HepG2 (cell line): ENCODE data around the gene RNF150. TPM values are rescaled to one million over a fixed set of nuclear protein-coding genes. Genes with fewer than 3 reads are reported as not detected.

Experiments
- ATAC-seq: fragments of 200-7000 bp; cut with Tn5 transposase; 3 replicates; pipeline ENCODE4 v1.9.1; 2020; ENCODE audit warnings: mild to moderate bottlenecking, moderate library complexity
- BruUV-seq: library from RNA; stranded (reverse); fragments of 400-500 nt; replicated peaks from 2 replicates; lab custom pipeline; 2021; lab: Mats Ljungman, UMichigan
- CTCF ChIA-PET: fragments of 300-600 bp; formaldehyde crosslinking; extraction: SDS; loops from one replicate; lab custom pipeline; 2021; ENCODE audit warnings: low total read pairs, inconsistent platforms, low intra/inter-chr PET ratio; lab: Yijun Ruan, JAX
- POLR2A ChIA-PET: fragments of 350-600 bp; sonication (Branson Sonifier 250); formaldehyde crosslinking; loops from one replicate; lab custom pipeline; 2020; ENCODE audit warnings: antibody characterized with exemption, inconsistent platforms; lab: Yijun Ruan, JAX
- DNase-seq: peaks from one replicate; pipeline ENCODE4 v3.0.0-alpha.2; 2015; ENCODE audit warnings: low spot score
- FAIRE-seq: peaks from 3 replicates; lab custom pipeline; 2011; peaks lifted over from hg19 to GRCh38; lab: Jason Lieb, UNC
- H2AFZ ChIP-seq: one replicate; pipeline ENCODE4 v1.6.1; 2011; ENCODE audit warnings: low read length, inconsistent platforms
- H3K27ac ChIP-seq: fragments of 300-600 bp; 3 replicates; pipeline ENCODE4 v1.8.0; 2011; ENCODE audit warnings: mixed run types, mild to moderate bottlenecking, mixed read lengths, low read length, inconsistent platforms; ENCODE audit not compliant: insufficient read depth; ENCODE audit errors: extremely low read length
- H3K27me3 ChIP-seq, 2 experiments: fragments of 200-600 bp in 1 of 2; 2 replicates in 1 of 2; 3 replicates in 1 of 2; pipeline versions ENCODE4 v1.6.0 to v1.8.0; 2011; ENCODE audit warnings: low read length in 2 of 2, mild to moderate bottlenecking in 2 of 2, moderate library complexity in 2 of 2, inconsistent platforms in 1 of 2; ENCODE audit not compliant: insufficient read depth in 2 of 2, control insufficient read depth in 1 of 2
- H3K36me3 ChIP-seq, 2 experiments: fragments of 200-600 bp in 1 of 2; replicated peaks in 1 of 2; 2 replicates in 1 of 2; 3 replicates in 1 of 2; pipeline versions ENCODE4 v1.5.1 to v1.8.0; 2011; ENCODE audit warnings: low read length in 2 of 2, inconsistent platforms in 1 of 2; ENCODE audit not compliant: insufficient read depth in 2 of 2, control insufficient read depth in 1 of 2
- H3K4me1 ChIP-seq: 2 replicates; pipeline ENCODE4 v1.5.1; 2012; ENCODE audit warnings: low read length, inconsistent platforms; ENCODE audit not compliant: insufficient read depth
- H3K4me2 ChIP-seq: 2 replicates; pipeline ENCODE4 v1.6.0; 2011; ENCODE audit warnings: low read depth, low read length, inconsistent platforms
- H3K4me3 ChIP-seq, 3 experiments: fragments of 200-600 bp in 1 of 3; sonication (generic), shearing (Covaris generic) in 1 of 3; replicated peaks in 1 of 3; 2 replicates each; pipeline ENCODE4 v1.5.1; 2011 to 2016; ENCODE audit warnings: low read length in 3 of 3, inconsistent platforms in 2 of 3, low read depth in 2 of 3, mild to moderate bottlenecking in 2 of 3, control low read depth in 1 of 3, mixed read lengths in 1 of 3; ENCODE audit not compliant: insufficient read depth in 1 of 3
- H3K79me2 ChIP-seq: one replicate; pipeline ENCODE4 v1.6.1; 2011; ENCODE audit warnings: low read length, inconsistent platforms; ENCODE audit not compliant: insufficient read depth
- H3K9ac ChIP-seq: 2 replicates; pipeline ENCODE4 v1.6.0; 2011; ENCODE audit warnings: mild to moderate bottlenecking, low read depth, low read length, inconsistent platforms; ENCODE audit not compliant: insufficient read depth
- H3K9me3 ChIP-seq: 2 replicates; pipeline ENCODE4 v1.5.1; 2012; ENCODE audit warnings: mild to moderate bottlenecking, low read length
- H4K20me1 ChIP-seq: 2 replicates; pipeline ENCODE4 v1.6.0; 2011; ENCODE audit warnings: inconsistent platforms, mild to moderate bottlenecking, low read length, moderate library complexity; ENCODE audit not compliant: insufficient read depth
- HMG20A ChIP-seq: IDR thresholded peaks from 2 replicates; pipeline ENCODE4 v1.6.1; 2016; ENCODE audit warnings: borderline replicate concordance
- LCORL ChIP-seq, 2 experiments: fragments of 450-650 bp in 1 of 2; sonication (generic) in 1 of 2; formaldehyde crosslinking in 1 of 2; IDR thresholded peaks; 2 replicates each; pipeline versions ENCODE4 v1.5.0 to v1.6.1; 2017 to 2020; ENCODE audit warnings: antibody characterized with exemption in 1 of 2, missing genetic modification reagents in 1 of 2
- MAX ChIP-seq: IDR thresholded peaks from 2 replicates; pipeline ENCODE4 v1.6.1; 2012; ENCODE audit warnings: inconsistent platforms
- POLR2A ChIP-seq, 2 experiments: IDR thresholded peaks; 2 replicates each; pipeline ENCODE4 v1.6.1; 2011; ENCODE audit warnings: low read depth in 2 of 2, low read length in 2 of 2, mild to moderate bottlenecking in 1 of 2, moderate library complexity in 1 of 2; ENCODE audit not compliant: insufficient read depth in 1 of 2
- POLR2AphosphoS5 ChIP-seq: IDR thresholded peaks from 2 replicates; pipeline ENCODE4 v1.6.1; 2012; ENCODE audit warnings: low read depth, low read length
- STAG1 ChIP-seq: sonication (generic); formaldehyde crosslinking; IDR thresholded peaks from 2 replicates; pipeline ENCODE4 v1.4.0; 2020; ENCODE audit warnings: missing genetic modification reagents
- ZBTB20 ChIP-seq: sonication (generic); formaldehyde crosslinking; IDR thresholded peaks from 2 replicates; pipeline ENCODE4 v1.8.1; 2023; ENCODE audit warnings: missing genetic modification reagents, low read depth, mild to moderate bottlenecking, borderline replicate concordance
- ZBTB7A ChIP-seq: sonication (generic); formaldehyde crosslinking; IDR thresholded peaks from 2 replicates; pipeline ENCODE4 v1.8.0; 2022; ENCODE audit warnings: mild to moderate bottlenecking, missing genetic modification reagents
- ZNF12 ChIP-seq: sonication (generic); formaldehyde crosslinking; IDR thresholded peaks from 2 replicates; pipeline ENCODE4 v1.5.0; 2020; ENCODE audit warnings: missing genetic modification reagents
- ZNF414 ChIP-seq: sonication (generic); formaldehyde crosslinking; IDR thresholded peaks from 2 replicates; pipeline ENCODE4 v1.5.0; 2020; ENCODE audit warnings: missing genetic modification reagents
- ZNF44 ChIP-seq: sonication (generic); formaldehyde crosslinking; IDR thresholded peaks from 2 replicates; pipeline ENCODE4 v1.5.1; 2020; ENCODE audit warnings: mild to moderate bottlenecking, missing genetic modification reagents
- ZNF614 ChIP-seq: IDR thresholded peaks from 2 replicates; pipeline ENCODE4 v1.6.1; 2018; ENCODE audit warnings: missing biosample characterization, missing genetic modification reagents, inconsistent platforms, borderline replicate concordance
- ZNF639 ChIP-seq: conservative IDR thresholded peaks from 2 replicates; pipeline ENCODE4 v1.6.1; 2018; ENCODE audit warnings: missing genetic modification reagents
- ZNF772 ChIP-seq: sonication (generic); formaldehyde crosslinking; IDR thresholded peaks from 2 replicates; pipeline ENCODE4 v1.5.0; 2020; ENCODE audit warnings: mild to moderate bottlenecking, missing genetic modification reagents
- WGBS: methylation state at CpG from one replicate; pipeline ENCODE4 v1.1.6; 2017; ENCODE audit warnings: low lambda C conversion rate; 5-methylcytosine and 5-hydroxymethylcytosine counted together
- in situ Hi-C: cut with HindIII; loops from 2 replicates; pipeline ENCODE4 v1.10.0; 2017; ENCODE audit warnings: low pct_unique_long_range_greater_than_20kb; ENCODE audit not compliant: extremely low pct_ligation_motif_present
- intact Hi-C: fragments of 100-400 bp; cut with micrococcal nuclease; formaldehyde crosslinking; loops from one replicate; pipeline ENCODE4 v1.10.0; 2022; ENCODE audit not compliant: unreplicated experiment
- polyA plus RNA-seq, 8 experiments: library from polyadenylated mRNA; depleted of rRNA in 3 of 8; stranded (reverse) in 7 of 8; unstranded in 1 of 8; fragments of >200 nt; fragmentation: Illumina TruSeq in 4 of 8; extraction: Trizol in 4 of 8; gene quantifications; 2 replicates each; pipeline versions ENCODE4 v1.2.1 to v1.2.3, GENCODE V29; 2011 to 2016; ENCODE audit warnings: low read depth in 4 of 8, missing spikeins in 1 of 8, mixed read lengths in 1 of 8; ENCODE audit not compliant: insufficient read depth in 1 of 8
- total RNA-seq, 5 experiments: library from RNA; depleted of rRNA; stranded (reverse); fragments of >200 nt; fragmentation: Illumina TruSeq; extraction: Trizol; gene quantifications; 2 replicates each; pipeline ENCODE4 v1.2.3, GENCODE V29; 2016; ENCODE audit warnings: low read depth in 1 of 5
- TF ChIP-seq, protein P1 (sequence below): sonication (generic); formaldehyde crosslinking; conservative IDR thresholded peaks from 2 replicates; pipeline ENCODE4 v1.8.0; 2022; ENCODE audit warnings: low read depth, missing genetic modification reagents

The RNF150 gene
- total and polyA plus RNA-seq, 2 of the 13 experiments (the other 11 are each of a cell fraction or from before 2014, with no cell fraction given), result 0.02 to 0.03 TPM

DNA sequence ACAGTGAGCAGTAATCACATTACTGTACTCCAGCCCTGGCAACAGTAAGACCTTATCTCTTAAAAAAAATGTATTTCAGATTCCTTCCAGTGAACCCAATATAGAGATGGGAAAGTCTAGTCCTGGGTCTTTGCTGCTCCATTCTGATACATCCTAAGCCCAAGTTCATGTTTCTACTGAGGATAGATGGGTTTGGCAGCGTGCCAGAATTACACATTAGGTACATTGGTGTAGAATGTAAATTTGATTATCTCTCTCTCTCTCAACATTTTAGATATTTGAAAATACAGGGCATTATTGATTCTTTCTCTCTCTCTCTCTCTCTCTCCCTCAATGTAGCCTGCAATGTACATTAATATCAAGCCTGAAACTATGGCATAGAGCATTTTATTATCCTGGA lies 43.9 kb upstream of the RNF150 start:
- no peak for DNase-seq
- H3K4me1 ChIP-seq, result no peaks in the 10 kb centered on the region
- in situ Hi-C loops, result no loop called here
- no peak overlapping the region for H3K9ac ChIP-seq
- no peak overlapping the region for H2AFZ ChIP-seq
- no peaks in the 10 kb centered on the region for H3K36me3 ChIP-seq
- no peaks in the 10 kb centered on the region for H3K27me3 ChIP-seq
- H4K20me1 ChIP-seq, result no peaks in the 10 kb centered on the region
- TF ChIP-seq POLR2AphosphoS5, result no peak
- peak; percentile 93 for TF ChIP-seq LCORL (IDR thresholded peaks at IDR 0.05)
- TF ChIP-seq LCORL (CRISPR knock-in tag; IDR thresholded peaks at IDR 0.05), result no peak
- no peak overlapping the region for H3K4me3 ChIP-seq
- no peak overlapping the region for H3K27ac ChIP-seq
- H3K79me2 ChIP-seq, result no peaks in the 10 kb centered on the region
- intact Hi-C loops, result no loop called here
- 5% methylated on average over 1 of the region's 1 CpG for WGBS
- ChIA-PET CTCF (no interaction called here), POLR2A (no interaction called here)
- FAIRE-seq, result no peak
- no TSS peak for BruUV-seq
- H3K9me3 ChIP-seq, result no peaks in the 10 kb centered on the region
- H3K4me2 ChIP-seq, result no peak overlapping the region
- ATAC-seq, result no peak

DNA sequence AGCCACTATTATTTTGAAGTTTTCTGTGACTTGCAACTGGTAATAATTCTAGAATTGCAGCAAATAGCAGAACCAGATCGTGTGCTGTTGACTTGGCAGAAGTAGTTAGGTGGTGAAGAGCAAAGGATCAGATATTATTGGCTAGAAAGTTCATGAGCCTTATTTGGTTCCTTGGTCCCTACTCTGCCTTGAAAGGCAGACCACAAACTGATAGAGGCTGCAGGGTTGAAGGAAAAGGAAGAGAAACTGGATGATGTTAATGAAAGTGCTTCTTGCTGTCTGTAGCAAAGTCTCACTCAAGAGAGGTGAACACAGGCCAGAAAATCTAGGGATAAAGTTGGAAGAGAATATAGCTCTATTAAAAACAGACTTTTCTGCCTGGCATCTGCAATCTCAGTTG lies 41.2 kb upstream of the RNF150 start:
- CTCF ChIA-PET, result no interaction called here
- H3K9ac ChIP-seq, result no peak overlapping the region
- no peaks in the 10 kb centered on the region for H4K20me1 ChIP-seq
- H3K4me2 ChIP-seq, result no peak overlapping the region
- no peak for DNase-seq
- H3K27me3 ChIP-seq, result no peaks in the 10 kb centered on the region
- intact Hi-C loops, result no loop called here
- no peak overlapping the region for H3K27ac ChIP-seq
- POLR2A ChIA-PET, result no interaction called here
- no peak overlapping the region for H2AFZ ChIP-seq
- H3K4me1 ChIP-seq, result no peaks in the 10 kb centered on the region
- H3K4me3 ChIP-seq, result no peak overlapping the region
- ATAC-seq, result no peak
- no peaks in the 10 kb centered on the region for H3K36me3 ChIP-seq
- WGBS, result 0% methylated on average over 1 of the region's 1 CpG
- FAIRE-seq, result no peak
- H3K79me2 ChIP-seq, result no peaks in the 10 kb centered on the region
- H3K9me3 ChIP-seq, result no peaks in the 10 kb centered on the region
- in situ Hi-C loops, result loop anchor here (25.0 kb wide), 1 partner anchor 1663 kb away; the partner anchor contains the start of gene INPP4B
- BruUV-seq, result no TSS peak
- TF ChIP-seq ZNF772 (CRISPR knock-in tag), result no peak
- TF ChIP-seq STAG1 (CRISPR knock-in tag), result no peak
- TF ChIP-seq ZNF614, result no peak
- no peak for TF ChIP-seq MAX
- TF ChIP-seq HMG20A (CRISPR knock-in tag), result no peak
- TF ChIP-seq, protein P1, sequence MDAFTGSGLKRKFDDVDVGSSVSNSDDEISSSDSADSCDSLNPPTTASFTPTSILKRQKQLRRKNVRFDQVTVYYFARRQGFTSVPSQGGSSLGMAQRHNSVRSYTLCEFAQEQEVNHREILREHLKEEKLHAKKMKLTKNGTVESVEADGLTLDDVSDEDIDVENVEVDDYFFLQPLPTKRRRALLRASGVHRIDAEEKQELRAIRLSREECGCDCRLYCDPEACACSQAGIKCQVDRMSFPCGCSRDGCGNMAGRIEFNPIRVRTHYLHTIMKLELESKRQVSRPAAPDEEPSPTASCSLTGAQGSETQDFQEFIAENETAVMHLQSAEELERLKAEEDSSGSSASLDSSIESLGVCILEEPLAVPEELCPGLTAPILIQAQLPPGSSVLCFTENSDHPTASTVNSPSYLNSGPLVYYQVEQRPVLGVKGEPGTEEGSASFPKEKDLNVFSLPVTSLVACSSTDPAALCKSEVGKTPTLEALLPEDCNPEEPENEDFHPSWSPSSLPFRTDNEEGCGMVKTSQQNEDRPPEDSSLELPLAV, result no peak
- no peak for TF ChIP-seq ZBTB7A (CRISPR knock-in tag)
- TF ChIP-seq ZNF12, result no peak
- no peak for TF ChIP-seq ZNF639
- no peak for TF ChIP-seq POLR2A (IDR thresholded peaks at IDR 0.05; ENCODE audit: insufficient read depth in 1 of 2, low read depth in 2 of 2, low read length in 2 of 2)
- TF ChIP-seq ZNF44 (CRISPR knock-in tag), result no peak
- no peak for TF ChIP-seq ZBTB20
- TF ChIP-seq ZNF414 (CRISPR knock-in tag), result no peak
